NT2/D1 (cell line): ENCODE results near the gene RPAP2.

ENCODE experiments used
- SUZ12 ChIP-seq: IDR thresholded peaks from 2 replicates; pipeline ENCODE4 v1.6.1; 2011; ENCODE audit not compliant: insufficient read length, insufficient read depth; ENCODE audit errors: extremely low read depth
- YY1 ChIP-seq: IDR thresholded peaks from 2 replicates; pipeline ENCODE4 v1.6.1; 2011; ENCODE audit not compliant: insufficient read length, insufficient read depth
- ZNF274 ChIP-seq: IDR thresholded peaks from 2 replicates; pipeline ENCODE4 v1.6.1; 2011; ENCODE audit warnings: mild to moderate bottlenecking, low read depth, low read length

GRCh38 chr1:92327794-92328193 lies 28.9 kb downstream of the RPAP2 start:
- no peak for TF ChIP-seq SUZ12
- no peak for TF ChIP-seq YY1
- TF ChIP-seq ZNF274: no peak
